T-helper 2 cell treated with Interferon-gamma antibody and Interleukin-4, amounts not matched to agents 5 μg/mL and 100 μg/mL, for 36 hours (primary cell): ENCODE measurements around the gene METTL25B.

Experiments used
- DNase-seq: peaks from one replicate; pipeline ENCODE4 v3.0.0; 2021; ENCODE audit warnings: low spot score
- H3K27ac Mint-ChIP-seq: one replicate; pipeline ENCODE4 v1.8.0; 2021; ENCODE audit warnings: mild to moderate bottlenecking, mixed read lengths
- H3K27me3 Mint-ChIP-seq: one replicate; pipeline ENCODE4 v1.8.0; 2021; ENCODE audit warnings: low read depth, mixed read lengths
- H3K36me3 Mint-ChIP-seq: one replicate; pipeline ENCODE4 v1.8.0; 2021; ENCODE audit warnings: low read depth, mixed read lengths
- H3K4me1 Mint-ChIP-seq: one replicate; pipeline ENCODE4 v1.8.0; 2021; ENCODE audit warnings: low read depth, mixed read lengths
- H3K4me3 Mint-ChIP-seq: one replicate; pipeline ENCODE4 v1.8.0; 2022; ENCODE audit warnings: mild to moderate bottlenecking, moderate library complexity, mixed read lengths
- H3K9me3 Mint-ChIP-seq: one replicate; pipeline ENCODE4 v1.8.0; 2021; ENCODE audit warnings: mixed read lengths

The METTL25B gene

GRCh38 chr1:156727926-156728598 is at the start of gene METTL25B:
Gene METTL25B (plus strand): TSS chr1:156728469. CDS start chr1:156729105, 636 bp downstream.
- Mint-ChIP-seq H3K4me3 (no peak within 1 kb of the TSS), H3K27me3 (no peaks in the 10 kb centered on the region), H3K4me1 (peaks cover 30% of the 10 kb centered on the region), H3K36me3 (peaks cover 22% of the 10 kb centered on the region), H3K27ac (peak within 1 kb of the TSS; percentile 99), H3K9me3 (no peaks in the 10 kb centered on the region)
- DNase-seq = peak; percentile 86

GRCh38 chr1:156680056-156680455 is 48.2 kb upstream of the METTL25B start:
- Mint-ChIP-seq H3K4me1 (peaks cover 24% of the 10 kb centered on the region), H3K9me3 (no peaks in the 10 kb centered on the region), H3K4me3 (no peak overlapping the region), H3K36me3 (no peaks in the 10 kb centered on the region), H3K27me3 (peaks cover 56% of the 10 kb centered on the region), H3K27ac (no peak overlapping the region)
- no peak for DNase-seq

- Mint-ChIP-seq H3K36me3 (no peaks in the 10 kb centered on the region), H3K4me3 (no peak overlapping the region), H3K27me3 (peaks cover 49% of the 10 kb centered on the region), H3K9me3 (no peaks in the 10 kb centered on the region), H3K4me1 (peaks cover 24% of the 10 kb centered on the region), H3K27ac (no peak overlapping the region)
- DNase-seq = no peak
Observed at GRCh38 chr1:156681196-156681960, 46.9 kb upstream of the METTL25B start.

- Mint-ChIP-seq H3K27me3 (peaks cover 45% of the 10 kb centered on the region), H3K36me3 (no peaks in the 10 kb centered on the region), H3K9me3 (no peaks in the 10 kb centered on the region), H3K27ac (no peak overlapping the region), H3K4me3 (no peak overlapping the region), H3K4me1 (peaks cover 23% of the 10 kb centered on the region)
- DNase-seq = no peak
Observed at GRCh38 chr1:156682166-156682890, 45.9 kb upstream of the METTL25B start.

- DNase-seq = peak; percentile 48
- Mint-ChIP-seq H3K4me3 (no peak overlapping the region), H3K9me3 (no peaks in the 10 kb centered on the region), H3K27me3 (peaks cover 37% of the 10 kb centered on the region), H3K27ac (no peak overlapping the region), H3K36me3 (no peaks in the 10 kb centered on the region), H3K4me1 (peaks cover 14% of the 10 kb centered on the region)
Observed at GRCh38 chr1:156684227-156684782, 44.0 kb upstream of the METTL25B start.

GRCh38 chr1:156689035-156689952 is 39.0 kb upstream of the METTL25B start:
- H3K4me3 Mint-ChIP-seq = peak overlapping the region; percentile 22

GRCh38 chr1:156689953-156690674 is 38.2 kb upstream of the METTL25B start:
- H3K4me3 Mint-ChIP-seq = no peak overlapping the region
- H3K36me3 Mint-ChIP-seq = no peaks in the 10 kb centered on the region
- H3K4me1 Mint-ChIP-seq = peaks cover 13% of the 10 kb centered on the region
- DNase-seq = no peak
- H3K27me3 Mint-ChIP-seq = peaks cover 59% of the 10 kb centered on the region
- H3K27ac Mint-ChIP-seq = no peak overlapping the region
- H3K9me3 Mint-ChIP-seq = no peaks in the 10 kb centered on the region

More at GRCh38 chr1:156689035-156689952, 39.0 kb upstream of the METTL25B start:
- peak; percentile 63 for DNase-seq
- peaks cover 55% of the 10 kb centered on the region for H3K27me3 Mint-ChIP-seq
- H3K36me3 Mint-ChIP-seq = no peaks in the 10 kb centered on the region
- H3K4me1 Mint-ChIP-seq = peaks cover 16% of the 10 kb centered on the region
- no peak overlapping the region for H3K27ac Mint-ChIP-seq
- H3K9me3 Mint-ChIP-seq = no peaks in the 10 kb centered on the region

GRCh38 chr1:156690675-156691036 is 37.6 kb upstream of the METTL25B start:
- peaks cover 13% of the 10 kb centered on the region for H3K4me1 Mint-ChIP-seq
- H3K4me3 Mint-ChIP-seq = no peak overlapping the region
- H3K36me3 Mint-ChIP-seq = no peaks in the 10 kb centered on the region
- H3K27me3 Mint-ChIP-seq = peaks cover 58% of the 10 kb centered on the region
- no peak overlapping the region for H3K27ac Mint-ChIP-seq
- DNase-seq = no peak
- no peaks in the 10 kb centered on the region for H3K9me3 Mint-ChIP-seq

GRCh38 chr1:156691191-156691590 is 37.1 kb upstream of the METTL25B start:
- Mint-ChIP-seq H3K4me1 (peaks cover 13% of the 10 kb centered on the region), H3K4me3 (no peak overlapping the region), H3K9me3 (no peaks in the 10 kb centered on the region), H3K27me3 (peaks cover 57% of the 10 kb centered on the region), H3K27ac (no peak overlapping the region), H3K36me3 (no peaks in the 10 kb centered on the region)
- no peak for DNase-seq

GRCh38 chr1:156691665-156692440 is 36.4 kb upstream of the METTL25B start:
- Mint-ChIP-seq H3K27ac (no peak overlapping the region), H3K4me1 (peaks cover 13% of the 10 kb centered on the region), H3K9me3 (no peaks in the 10 kb centered on the region), H3K27me3 (peaks cover 61% of the 10 kb centered on the region), H3K4me3 (no peak overlapping the region), H3K36me3 (no peaks in the 10 kb centered on the region)
- no peak for DNase-seq

GRCh38 chr1:156692441-156692924 is 35.8 kb upstream of the METTL25B start:
- Mint-ChIP-seq H3K27me3 (peaks cover 64% of the 10 kb centered on the region), H3K9me3 (no peaks in the 10 kb centered on the region), H3K27ac (no peak overlapping the region), H3K36me3 (no peaks in the 10 kb centered on the region), H3K4me3 (no peak overlapping the region), H3K4me1 (peaks cover 13% of the 10 kb centered on the region)
- no peak for DNase-seq
